HG02973 (cell line): ENCODE results near the gene OMP.

Experiments used
- ATAC-seq: cut with Tn5 transposase; IDR thresholded peaks from one replicate; pipeline ENCODE4 v1.9.1; 2021; ENCODE audit warnings: moderate library complexity; ENCODE audit not compliant: unreplicated experiment

The OMP gene

GRCh38 chr11:77069336-77069968 lies 33.2 kb upstream of the OMP start:
- ATAC-seq: no peak

- ATAC-seq: no peak
Observed at GRCh38 chr11:77069969-77070582, 32.6 kb upstream of the OMP start.

GRCh38 chr11:77071077-77071476 lies 31.6 kb upstream of the OMP start:
- ATAC-seq: no peak

- ATAC-seq: no peak
Observed at GRCh38 chr11:77071671-77072605, 30.7 kb upstream of the OMP start.

GRCh38 chr11:77072851-77073327 lies 29.8 kb upstream of the OMP start:
- ATAC-seq: no peak

GRCh38 chr11:77073328-77074001 lies 29.2 kb upstream of the OMP start:
- no peak for ATAC-seq

DNA sequence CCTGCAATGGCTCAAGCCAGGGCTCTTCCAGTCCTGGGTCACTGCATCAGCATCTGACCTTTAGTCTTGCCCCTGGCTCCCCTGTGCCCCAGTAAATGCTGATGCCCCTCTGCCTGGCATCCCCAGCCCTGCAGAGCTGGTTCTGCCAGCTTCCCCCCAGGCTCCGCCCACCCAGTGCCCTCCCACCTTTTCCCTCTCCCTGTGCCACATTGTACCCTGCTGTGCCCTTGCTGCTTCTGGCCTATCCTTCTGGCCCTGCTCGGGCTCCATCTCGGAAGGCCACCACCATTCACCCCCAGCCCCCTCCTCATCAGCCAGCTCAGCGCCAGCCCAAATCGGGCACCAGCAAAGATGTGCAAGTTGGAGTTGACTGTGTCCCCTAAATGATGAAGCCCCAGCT lies 28.4 kb upstream of the OMP start:
- ATAC-seq: no peak

DNA sequence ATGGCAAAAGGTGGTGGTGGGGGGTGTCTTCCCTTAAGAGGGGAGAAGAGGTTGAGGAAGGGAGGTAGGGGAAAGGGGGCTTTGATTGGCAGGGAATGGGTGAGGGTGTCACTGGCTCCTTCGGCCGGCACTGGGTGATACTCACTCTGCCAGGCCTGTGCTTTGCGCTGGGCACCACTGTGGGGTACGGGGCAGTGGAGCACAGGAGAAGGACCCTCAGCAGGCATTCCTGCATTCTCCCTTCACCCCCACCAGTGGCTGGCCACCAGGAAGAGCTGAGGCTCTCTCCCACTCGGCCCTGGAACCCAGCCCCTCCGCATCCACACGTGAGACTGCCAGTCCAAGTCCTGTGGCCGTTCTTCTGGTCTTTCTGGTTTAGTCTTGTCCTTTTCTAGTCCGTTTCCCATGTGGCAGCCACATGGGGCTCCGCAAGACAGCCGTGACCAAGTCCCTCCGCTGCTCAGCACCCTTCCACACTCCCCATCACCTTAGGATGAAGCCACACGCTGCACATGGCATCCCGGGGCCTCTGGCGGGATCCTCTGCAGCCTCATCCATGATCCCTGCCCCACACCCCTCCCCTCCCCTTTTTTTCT lies 27.9 kb upstream of the OMP start:
- no peak for ATAC-seq

- ATAC-seq: no peak
Observed at GRCh38 chr11:77075425-77075905, 27.2 kb upstream of the OMP start.

DNA sequence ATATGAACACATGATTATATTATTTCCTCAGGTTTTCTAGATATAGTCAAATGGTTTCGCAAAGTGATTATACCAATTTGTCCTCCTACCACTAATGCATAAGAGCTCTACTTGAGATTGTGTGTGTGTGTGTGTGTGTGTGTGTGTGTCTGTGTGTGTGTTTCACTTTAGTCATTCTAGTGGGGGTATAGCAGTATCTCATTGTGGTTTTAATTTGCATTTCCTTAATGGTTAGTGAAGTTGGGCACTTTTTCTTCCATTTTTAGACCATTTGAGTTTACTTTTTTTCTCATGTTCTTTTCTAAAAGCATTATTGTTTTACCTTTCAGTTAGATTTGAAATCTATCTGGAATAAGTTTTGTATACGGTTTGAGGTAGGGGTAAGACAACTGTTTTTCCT lies 23.0 kb upstream of the OMP start:
- no peak for ATAC-seq

- ATAC-seq: no peak
Observed at GRCh38 chr11:77080643-77081210, 21.9 kb upstream of the OMP start.

GRCh38 chr11:77081381-77081851 lies 21.2 kb upstream of the OMP start:
- ATAC-seq: no peak

DNA sequence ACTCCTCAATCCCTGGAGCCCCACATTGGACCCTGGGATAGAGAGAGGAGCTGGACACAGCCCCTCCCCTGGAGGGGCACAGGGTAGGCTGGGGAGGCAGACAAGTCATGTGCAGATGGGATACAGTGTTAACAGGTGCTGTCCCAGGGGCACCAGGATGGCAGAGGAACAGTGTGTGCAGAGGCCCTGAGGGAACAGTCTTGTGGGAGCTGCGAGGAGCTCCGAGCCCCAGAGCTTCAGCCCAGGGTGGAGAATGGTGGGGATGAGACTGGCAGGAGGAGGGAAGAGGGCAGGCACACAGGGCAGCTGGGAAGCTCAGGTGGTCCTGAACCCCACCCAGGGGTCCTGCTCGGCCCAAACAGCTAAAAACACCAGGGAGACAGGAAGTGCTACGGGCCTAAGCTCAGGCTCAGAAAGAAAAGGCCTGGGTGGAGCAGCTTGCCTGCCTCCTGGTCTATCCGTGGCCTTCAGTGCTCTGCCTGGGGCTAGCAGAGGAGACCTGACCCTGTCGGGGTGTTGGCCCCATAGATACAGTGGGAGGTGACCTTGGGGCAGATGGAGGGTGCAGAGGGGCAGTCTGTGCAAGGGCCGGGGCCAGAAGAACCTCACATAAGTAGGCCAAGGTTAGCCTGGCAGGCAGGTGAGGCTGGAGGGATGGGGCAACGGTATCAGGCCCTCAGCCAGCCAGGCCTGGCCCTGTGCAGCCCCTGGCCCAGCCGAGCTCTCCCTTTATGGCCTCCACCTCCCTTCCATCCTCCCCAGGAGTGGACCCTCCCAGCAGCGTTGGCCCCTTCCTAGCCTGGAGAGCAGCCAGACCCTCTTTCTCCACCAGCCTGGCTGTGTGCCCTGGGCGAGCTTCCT lies 20.4 kb upstream of the OMP start:
- no peak for ATAC-seq

DNA sequence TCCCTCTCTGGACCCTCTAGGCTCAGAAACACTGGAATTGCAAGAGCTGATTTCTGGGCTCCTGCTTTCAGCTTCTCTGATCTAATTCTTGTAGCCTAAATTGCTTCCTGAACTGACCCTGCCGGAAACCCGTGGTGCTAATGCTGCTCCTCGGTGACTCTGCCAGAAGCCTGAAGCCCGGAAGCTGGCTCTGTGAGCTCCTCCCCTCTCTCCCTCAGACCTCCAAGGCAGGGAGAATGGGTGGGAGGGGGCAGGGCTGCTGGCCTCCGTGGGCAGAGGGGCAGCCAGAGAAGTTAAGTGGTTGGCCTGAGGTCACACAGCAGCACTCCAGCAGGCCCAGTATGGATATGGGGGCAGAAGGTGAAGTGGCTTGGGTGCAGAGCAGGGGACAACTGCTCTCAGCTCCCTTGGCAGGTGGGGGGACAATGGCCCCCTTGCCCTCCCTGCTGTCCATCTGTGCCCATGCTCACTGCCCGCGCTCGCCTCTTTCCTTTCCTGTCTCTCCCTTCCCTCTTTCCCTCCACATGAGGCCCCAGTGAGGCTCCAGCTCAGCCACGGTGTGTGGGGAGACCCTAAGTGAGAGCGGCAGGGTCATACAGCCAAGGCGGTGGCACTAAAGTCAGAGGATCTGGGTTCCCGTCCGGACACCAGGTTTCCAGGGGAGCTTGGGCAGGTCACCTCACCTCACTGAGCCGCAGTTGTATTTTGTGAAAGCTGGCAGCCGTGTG lies 19.6 kb upstream of the OMP start:
- no peak for ATAC-seq

DNA sequence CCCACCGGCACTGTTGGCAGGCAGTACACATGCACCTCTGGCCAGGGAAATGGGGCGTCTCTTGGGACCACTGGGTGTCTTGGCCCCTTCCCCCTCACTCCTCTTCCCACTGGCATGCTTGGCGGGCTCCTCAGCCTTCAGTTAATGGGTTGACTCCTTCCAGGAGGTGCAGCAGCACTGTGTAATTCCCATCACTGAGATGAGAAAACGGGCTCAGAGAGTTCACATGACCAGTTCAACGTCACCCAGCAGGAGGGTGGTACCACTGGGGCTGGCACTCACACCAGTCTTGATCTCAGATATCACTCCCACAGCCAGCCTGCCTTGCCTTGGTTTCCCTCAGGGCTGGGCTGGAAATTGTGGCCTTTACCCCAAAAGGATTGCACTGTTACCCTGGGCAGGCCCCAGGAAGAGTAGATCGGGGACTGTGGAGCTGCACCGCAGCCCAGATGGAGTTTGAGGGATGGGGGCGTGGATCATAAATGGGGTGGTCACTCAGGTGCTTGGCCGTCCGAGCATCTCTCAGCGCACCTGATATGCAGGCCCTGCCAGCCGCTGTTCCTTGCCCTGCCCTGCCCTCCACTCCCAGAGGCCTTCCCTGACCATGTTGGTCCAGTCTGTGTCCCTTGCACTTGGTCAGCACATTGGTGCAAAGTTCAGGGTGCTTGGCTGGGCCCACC lies 18.9 kb upstream of the OMP start:
- no peak for ATAC-seq

DNA sequence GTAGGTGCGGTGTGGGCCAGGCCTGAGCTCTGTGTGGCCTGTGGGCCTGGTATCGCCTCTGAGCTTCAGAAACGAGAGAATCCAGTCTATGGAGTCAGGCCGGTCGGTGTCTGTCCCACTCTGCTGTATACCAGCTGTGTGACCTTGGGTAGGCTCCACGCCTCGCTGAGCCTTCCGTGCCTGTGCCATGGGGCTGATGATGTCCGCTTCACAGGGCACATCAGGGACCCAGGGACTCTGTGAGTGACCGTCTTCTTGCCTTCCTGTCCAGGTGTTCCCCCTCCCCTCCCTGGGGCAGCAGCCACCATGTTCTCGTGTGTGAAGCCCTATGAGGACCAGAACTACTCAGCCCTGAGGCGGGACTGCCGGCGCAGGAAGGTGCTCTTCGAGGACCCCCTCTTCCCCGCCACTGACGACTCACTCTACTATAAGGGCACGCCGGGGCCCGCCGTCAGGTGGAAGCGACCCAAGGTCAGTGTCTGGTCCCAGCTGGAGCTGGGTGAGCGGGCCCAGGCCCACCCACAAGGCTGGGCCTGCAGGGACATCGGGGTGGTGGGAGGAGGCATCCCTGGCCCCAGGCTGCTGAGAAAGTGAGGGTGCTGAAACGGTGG lies 18.0 kb upstream of the OMP start:
- ATAC-seq: no peak

DNA sequence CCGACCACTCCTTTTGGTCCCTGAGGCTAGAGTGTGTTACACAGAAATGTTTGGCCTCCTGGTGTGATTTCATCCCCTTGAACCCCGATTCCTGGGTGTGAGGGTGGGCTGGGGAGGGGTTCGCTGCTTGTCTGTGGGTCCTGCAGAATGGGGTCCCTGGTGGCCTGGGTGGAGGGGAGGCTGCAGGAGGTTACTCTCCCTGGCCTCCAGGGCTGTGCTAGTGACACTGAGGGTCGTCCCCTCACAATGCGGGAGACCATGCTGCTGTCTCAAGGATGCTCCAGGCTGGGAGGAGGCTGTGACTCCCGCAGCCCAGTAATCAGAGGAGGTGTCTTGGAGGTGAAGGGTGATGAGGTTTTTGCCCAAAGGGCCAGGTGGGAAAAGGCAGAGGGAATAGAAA lies 17.0 kb upstream of the OMP start:
- no peak for ATAC-seq
